Measurements from ENCODE around the gene SPON1.
"Not testable (repeated sequence)": the region's sequence is repeated elsewhere in the genome, so short reads cannot be mapped to it uniquely, and the experiment has no call there.

SPON1 gene

GRCh38 chr11:14090631-14091030 is 128.1 kb downstream of the SPON1 start:
- DNase-seq: not testable (repeated sequence)

GRCh38 chr11:14093065-14093464 is 130.5 kb downstream of the SPON1 start:
- no peak for DNase-seq

- DNase-seq: no peak
Measured at GRCh38 chr11:14094481-14095037, 132.0 kb downstream of the SPON1 start.

- DNase-seq: no peak
Measured at GRCh38 chr11:14095882-14096281, 133.4 kb downstream of the SPON1 start.

- no peak for DNase-seq
Measured at GRCh38 chr11:14096606-14097005, 134.1 kb downstream of the SPON1 start.

GRCh38 chr11:14101388-14101787 is 138.9 kb downstream of the SPON1 start:
- no peak for DNase-seq

GRCh38 chr11:14102766-14103165 is 140.2 kb downstream of the SPON1 start:
- peak; percentile 26 for DNase-seq

- no peak for DNase-seq
Measured at GRCh38 chr11:14105446-14105845, 142.9 kb downstream of the SPON1 start.

GRCh38 chr11:14106303-14107049 is 144.0 kb downstream of the SPON1 start:
- no peak for DNase-seq

GRCh38 chr11:14107050-14107430 is 144.5 kb downstream of the SPON1 start:
- DNase-seq: no peak

- no peak for DNase-seq
Measured at GRCh38 chr11:14109742-14110141, 147.2 kb downstream of the SPON1 start.

- DNase-seq: no peak
Measured at GRCh38 chr11:14110629-14111028, 148.1 kb downstream of the SPON1 start.

- DNase-seq: no peak
Measured at GRCh38 chr11:14111496-14111895, 149.0 kb downstream of the SPON1 start.

GRCh38 chr11:14112721-14113120 is 150.2 kb downstream of the SPON1 start:
- no peak for DNase-seq

GRCh38 chr11:14114269-14114668 is 151.7 kb downstream of the SPON1 start:
- no peak for DNase-seq

GRCh38 chr11:14114786-14115185 is 152.3 kb downstream of the SPON1 start:
- DNase-seq: no peak

- no peak for DNase-seq
Measured at GRCh38 chr11:14117632-14118031, 155.1 kb downstream of the SPON1 start.

- no peak for DNase-seq
Measured at GRCh38 chr11:14118072-14118471, 155.5 kb downstream of the SPON1 start.

GRCh38 chr11:14119357-14119756 is 156.8 kb downstream of the SPON1 start:
- DNase-seq: no peak

GRCh38 chr11:14124350-14124749 is 161.8 kb downstream of the SPON1 start:
- no peak for DNase-seq

GRCh38 chr11:14124886-14125285 is 162.4 kb downstream of the SPON1 start:
- DNase-seq: no peak

- DNase-seq: no peak
Measured at GRCh38 chr11:14125529-14125928, 163.0 kb downstream of the SPON1 start.

GRCh38 chr11:14127679-14128078 is 165.2 kb downstream of the SPON1 start:
- no peak for DNase-seq

GRCh38 chr11:14132312-14132711 is 169.8 kb downstream of the SPON1 start:
- DNase-seq: no peak

GRCh38 chr11:14133381-14133780 is 170.9 kb downstream of the SPON1 start:
- no peak for DNase-seq

Data from NCI-H1694 treated with DMSO at 0.1 percent for 48 hours (cell line).